ENCODE results near the gene GTF2H2.
"Not testable (repeated sequence)": the region's sequence is repeated elsewhere in the genome, so short reads cannot be mapped to it uniquely, and the experiment has no call there.

DNA sequence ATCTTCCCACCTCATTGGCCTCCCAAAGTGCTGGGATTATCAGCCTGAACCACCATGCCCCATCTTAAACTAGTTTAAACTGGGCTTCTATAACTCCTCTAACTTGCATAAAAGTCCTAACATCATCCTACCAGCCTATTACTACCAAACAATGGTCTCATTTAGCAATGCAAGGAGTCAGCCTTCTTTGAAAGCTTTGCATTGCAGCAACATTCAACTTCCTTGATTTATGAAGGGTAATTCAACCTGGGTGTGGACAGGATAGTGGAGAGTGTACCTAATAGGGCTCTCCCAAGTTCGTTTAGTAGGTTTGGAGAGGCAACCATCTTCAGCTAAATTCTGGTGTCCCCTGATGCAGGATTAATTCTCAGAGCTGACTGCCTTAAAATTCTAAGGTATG lies 18.7 kb upstream of the GTF2H2 start:
- TF ChIP-seq, protein P1, sequence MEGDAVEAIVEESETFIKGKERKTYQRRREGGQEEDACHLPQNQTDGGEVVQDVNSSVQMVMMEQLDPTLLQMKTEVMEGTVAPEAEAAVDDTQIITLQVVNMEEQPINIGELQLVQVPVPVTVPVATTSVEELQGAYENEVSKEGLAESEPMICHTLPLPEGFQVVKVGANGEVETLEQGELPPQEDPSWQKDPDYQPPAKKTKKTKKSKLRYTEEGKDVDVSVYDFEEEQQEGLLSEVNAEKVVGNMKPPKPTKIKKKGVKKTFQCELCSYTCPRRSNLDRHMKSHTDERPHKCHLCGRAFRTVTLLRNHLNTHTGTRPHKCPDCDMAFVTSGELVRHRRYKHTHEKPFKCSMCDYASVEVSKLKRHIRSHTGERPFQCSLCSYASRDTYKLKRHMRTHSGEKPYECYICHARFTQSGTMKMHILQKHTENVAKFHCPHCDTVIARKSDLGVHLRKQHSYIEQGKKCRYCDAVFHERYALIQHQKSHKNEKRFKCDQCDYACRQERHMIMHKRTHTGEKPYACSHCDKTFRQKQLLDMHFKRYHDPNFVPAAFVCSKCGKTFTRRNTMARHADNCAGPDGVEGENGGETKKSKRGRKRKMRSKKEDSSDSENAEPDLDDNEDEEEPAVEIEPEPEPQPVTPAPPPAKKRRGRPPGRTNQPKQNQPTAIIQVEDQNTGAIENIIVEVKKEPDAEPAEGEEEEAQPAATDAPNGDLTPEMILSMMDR (IDR thresholded peaks at IDR 0.05): not testable (repeated sequence)
- not testable (repeated sequence) for TF ChIP-seq POLR2A (IDR thresholded peaks at IDR 0.05)
